A172 (cell line): Measurements from ENCODE around the gene PCARE. TPM values are rescaled to one million over a fixed set of nuclear protein-coding genes. Genes with fewer than 3 reads are reported as not detected.

Experiments used
- DNase-seq: peaks from one replicate; pipeline ENCODE4 v3.0.0-alpha.2; 2015; ENCODE audit warnings: low spot score
- total RNA-seq: library from RNA; depleted of rRNA; stranded (reverse); fragments of >200 nt; shearing (Covaris generic); gene quantifications from 2 replicates; pipeline ENCODE4 v1.2.3, GENCODE V29; 2014

Gene PCARE
- total RNA-seq, 1 experiment from 2014 or later = not detected

DNA sequence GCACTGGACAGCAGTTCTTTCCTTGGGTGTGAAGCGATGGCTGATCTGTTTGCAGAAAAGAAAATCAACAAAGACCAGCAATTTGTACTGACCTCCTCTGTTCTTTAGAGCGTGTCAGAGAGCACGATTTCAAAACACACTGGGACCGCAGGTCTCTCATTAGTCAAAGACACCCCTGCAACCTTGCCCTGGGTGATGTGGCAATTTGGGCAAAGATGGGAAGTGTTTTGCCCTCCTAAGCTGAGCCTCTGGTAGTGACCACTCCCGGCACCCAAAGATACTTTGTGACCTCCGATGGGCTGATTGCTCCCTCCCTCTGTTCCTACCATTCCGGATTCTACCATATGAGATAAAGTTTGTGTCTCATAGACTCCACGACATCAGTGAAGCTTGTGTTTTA lies 22.6 kb upstream of the PCARE start:
- DNase-seq = no peak

DNA sequence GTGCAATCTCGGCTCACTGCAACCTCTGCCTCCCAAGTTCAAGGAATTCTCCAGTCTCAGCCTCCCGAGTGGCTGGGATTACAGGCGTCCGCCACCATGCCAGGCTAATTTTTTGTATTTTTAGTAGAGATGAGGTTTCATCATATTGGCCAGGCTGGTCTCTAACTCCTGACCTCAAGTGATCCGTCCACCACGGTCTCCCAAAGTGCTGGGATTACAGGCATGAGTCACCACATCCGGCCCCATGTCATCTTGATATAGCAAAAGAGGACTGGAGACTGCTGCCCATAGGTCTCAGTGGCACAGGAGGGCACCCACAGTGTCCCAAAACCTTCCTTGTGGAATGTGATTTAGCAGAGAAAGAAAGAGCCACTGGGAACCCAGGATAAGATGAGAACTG lies 16.0 kb upstream of the PCARE start:
- peak; percentile 80 for DNase-seq

- no peak for DNase-seq
Measured at GRCh38 chr2:29084554-29084953, 10.2 kb upstream of the PCARE start.

DNA sequence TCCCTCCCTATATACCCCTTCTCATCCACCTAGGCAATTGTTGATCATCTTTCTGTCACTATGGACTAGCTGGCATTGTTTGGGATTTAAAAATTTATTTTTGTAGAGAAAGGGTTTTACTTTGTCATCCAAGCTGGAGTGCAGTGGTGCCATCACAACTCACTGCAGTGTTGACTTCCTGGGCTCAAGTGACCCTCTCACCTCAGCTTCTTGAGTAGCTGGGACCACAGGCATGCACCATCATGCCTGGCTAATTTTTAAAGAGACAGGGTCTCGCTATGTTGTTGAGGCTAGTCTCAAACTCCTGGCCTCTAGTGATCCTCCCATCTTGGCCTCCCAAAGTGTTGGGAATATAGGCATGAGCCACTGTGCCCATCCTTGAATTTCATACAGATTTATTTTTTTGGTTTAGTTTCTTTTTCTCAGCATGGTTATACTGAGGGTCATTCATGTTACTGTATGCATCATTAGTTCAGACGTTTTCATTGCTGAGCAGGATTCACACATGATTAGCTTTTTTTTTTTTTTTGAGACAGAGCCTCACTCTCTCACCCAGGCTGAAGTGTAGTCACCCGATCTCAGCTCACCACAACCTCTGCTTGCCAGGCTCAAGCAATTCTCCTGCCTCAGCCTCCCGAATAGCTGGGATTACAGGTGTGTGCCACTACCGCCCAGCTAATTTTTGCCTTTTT lies 8.6 kb upstream of the PCARE start:
- no peak for DNase-seq

GRCh38 chr2:29080886-29081743 lies 6.8 kb upstream of the PCARE start:
- DNase-seq = no peak

GRCh38 chr2:29079887-29080286 lies 5.6 kb upstream of the PCARE start:
- no peak for DNase-seq

DNA sequence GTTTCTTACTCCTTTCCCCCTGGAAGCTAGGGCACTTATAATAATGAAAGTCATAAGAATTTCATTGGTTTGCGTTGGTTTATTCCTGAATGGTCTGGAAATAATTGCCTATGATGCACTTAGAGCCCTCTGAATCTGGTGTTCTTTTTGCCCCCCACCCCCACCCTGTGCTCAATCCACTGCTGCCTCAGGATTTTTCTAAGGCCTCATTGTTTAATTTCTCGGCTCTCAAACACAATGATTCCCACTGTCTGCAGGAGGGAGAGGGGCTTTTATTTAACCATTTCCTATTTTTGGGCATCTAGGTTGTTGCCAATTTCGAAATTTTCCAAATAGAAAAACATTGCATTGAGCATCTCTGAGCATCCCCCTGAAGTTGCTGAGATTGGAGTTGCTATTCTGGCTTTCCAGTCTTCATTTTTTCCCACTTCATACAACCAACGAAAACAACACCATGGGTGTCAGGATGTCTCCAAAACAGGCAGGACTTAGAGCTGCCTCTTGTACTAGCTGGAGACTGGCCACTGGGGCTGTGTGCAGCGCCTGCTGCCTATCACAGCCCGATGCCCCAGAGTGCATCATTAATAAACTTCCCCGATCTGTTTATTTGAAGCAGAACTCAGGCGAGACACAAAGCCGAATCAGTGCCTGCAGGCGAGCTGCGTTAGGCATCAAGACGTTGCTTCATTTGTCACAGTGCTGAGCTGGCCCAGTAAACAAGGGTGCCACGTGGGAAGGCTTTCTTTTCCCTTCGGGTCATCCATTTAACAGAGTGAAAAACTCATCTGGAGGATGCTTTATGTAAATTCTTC lies 1.8 kb upstream of the PCARE start:
- DNase-seq = no peak

- no peak for DNase-seq
Measured at GRCh38 chr2:29073933-29074332, 390 bp downstream of the PCARE start.

- no peak for DNase-seq
Measured at GRCh38 chr2:29072971-29073725, 1.2 kb downstream of the PCARE start.

GRCh38 chr2:29072251-29072650 lies 2.1 kb downstream of the PCARE start:
- DNase-seq = no peak

GRCh38 chr2:29071032-29071975 lies 3.0 kb downstream of the PCARE start:
- DNase-seq = no peak

GRCh38 chr2:29070526-29070925 lies 3.8 kb downstream of the PCARE start:
- no peak for DNase-seq

DNA sequence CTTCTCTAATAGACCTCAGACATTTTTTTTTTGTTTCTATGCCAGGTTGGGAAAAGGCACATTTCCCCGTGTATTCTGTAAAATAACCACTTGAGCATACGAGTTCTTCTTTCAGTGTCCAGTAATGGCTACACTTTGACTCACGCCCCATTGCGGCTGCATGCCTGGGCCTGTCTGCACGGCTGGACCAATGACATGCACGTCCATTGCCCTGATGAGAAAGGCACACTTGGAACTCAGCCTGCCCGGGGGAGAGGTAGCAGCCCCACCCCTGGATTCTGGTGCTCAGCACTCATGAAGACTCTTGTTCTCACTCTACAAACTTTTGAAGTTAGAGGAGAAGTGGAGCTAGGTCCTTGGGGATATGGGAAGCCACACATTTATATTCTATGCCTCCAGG lies 5.8 kb downstream of the PCARE start:
- DNase-seq = no peak

- peak; percentile 46 for DNase-seq
Measured at GRCh38 chr2:29066997-29067605, 7.2 kb downstream of the PCARE start.

GRCh38 chr2:29066271-29066860 lies 8.0 kb downstream of the PCARE start:
- no peak for DNase-seq

DNA sequence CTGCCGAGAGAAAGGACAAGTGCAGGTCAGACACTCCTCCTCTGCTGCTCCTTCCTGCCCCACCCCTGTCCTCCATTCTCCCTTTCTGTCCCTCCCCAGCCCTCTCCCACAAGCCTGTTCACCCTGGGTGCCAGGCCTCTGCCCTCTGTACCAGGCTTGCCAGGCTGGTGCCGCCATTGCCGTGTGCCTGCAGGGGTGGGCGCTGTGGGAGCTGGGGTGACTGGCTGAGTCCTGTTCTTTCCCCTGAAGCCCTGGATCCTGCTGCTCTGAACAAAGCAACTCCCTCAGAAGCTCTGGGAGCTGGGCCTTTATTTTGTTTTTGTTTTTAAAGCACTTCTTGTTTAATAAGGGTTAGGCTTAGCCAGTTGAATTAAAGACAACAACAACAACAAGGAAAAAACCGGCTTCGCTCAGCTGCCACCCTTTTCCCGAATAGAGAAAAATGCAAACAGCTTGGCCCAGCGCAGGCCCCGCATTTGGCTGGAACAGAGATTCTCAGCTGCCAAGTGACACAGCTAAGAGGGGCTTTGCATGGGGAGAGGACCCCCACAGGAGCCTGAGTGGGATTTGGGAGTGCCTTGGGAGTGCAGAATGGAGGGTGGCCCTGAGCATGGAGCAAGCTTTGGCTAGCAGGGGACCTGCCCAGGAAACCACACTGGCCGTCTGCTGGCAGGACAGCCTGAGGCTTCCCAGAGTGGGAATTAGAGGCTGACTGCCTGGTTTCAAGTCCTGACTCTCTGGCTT lies 9.1 kb downstream of the PCARE start:
- DNase-seq = no peak

- DNase-seq = no peak
Measured at GRCh38 chr2:29064746-29065067, 9.6 kb downstream of the PCARE start.

DNA sequence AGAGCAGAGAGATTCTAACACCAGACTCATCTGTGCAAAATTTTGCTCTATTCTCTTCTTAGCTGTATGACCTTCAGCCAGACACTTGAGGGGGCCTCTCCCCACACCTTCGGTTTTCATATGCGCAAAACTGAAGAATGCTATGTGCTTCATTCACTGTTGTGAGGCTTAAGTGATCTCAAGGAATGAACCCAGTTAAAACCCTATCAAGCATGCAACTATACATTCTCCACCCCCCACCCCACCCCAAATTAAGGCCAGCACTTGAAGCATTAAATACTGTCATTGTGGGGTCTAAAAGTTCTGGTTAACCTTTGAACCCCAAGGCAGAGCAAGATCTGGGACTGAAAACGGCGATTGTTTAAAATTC lies 10.0 kb downstream of the PCARE start:
- DNase-seq = no peak

- no peak for DNase-seq
Measured at GRCh38 chr2:29063646-29064345, 10.5 kb downstream of the PCARE start.
